GM03348 (cell line): Measurements from ENCODE around the gene PRXL2A.
A peak's percentile ranks its signal among the peaks of the same experiment; 100 is the strongest.

ENCODE experiments used
- DNase-seq: peaks from one replicate; pipeline ENCODE4 v3.0.0; 2012; ENCODE audit warnings: low spot score

The PRXL2A gene

GRCh38 chr10:80461208-80462183 is 53.1 kb downstream of the PRXL2A start:
- peak; percentile 59 for DNase-seq

DNA sequence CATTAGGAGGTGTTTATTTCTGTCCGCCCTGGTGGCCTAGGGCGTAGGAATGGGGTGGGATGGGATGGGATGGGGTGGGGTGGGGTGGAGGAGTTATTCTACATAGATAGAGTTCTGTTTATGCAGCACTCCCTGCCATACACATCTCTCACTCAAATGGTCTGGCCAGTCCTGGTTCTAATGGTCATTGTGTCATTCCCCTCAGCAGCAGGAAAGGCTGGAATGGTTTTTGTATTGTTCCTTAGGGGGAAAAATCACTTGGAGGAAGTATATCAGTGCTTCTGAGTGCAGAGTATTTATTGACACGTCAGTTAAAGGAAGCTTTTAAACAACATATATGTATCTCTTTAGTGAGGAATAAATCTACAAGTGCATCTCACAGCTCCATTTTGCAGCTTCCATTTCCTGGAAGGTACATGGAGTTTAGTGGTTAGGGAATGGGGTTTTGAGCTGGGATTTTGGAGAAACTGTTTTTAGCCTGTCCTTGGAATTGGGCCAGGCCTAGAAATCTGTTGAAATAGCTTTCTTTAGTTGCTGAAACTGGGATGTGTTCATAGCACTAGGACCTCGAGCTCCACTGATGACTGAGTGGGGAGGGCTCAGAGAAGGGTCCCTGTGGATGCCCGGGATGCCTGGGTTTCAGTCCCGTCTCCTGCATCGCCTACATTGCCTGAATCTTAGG is 54.1 kb downstream of the PRXL2A start:
- peak; percentile 63 for DNase-seq

GRCh38 chr10:80462981-80463741 is 54.8 kb downstream of the PRXL2A start:
- DNase-seq, result peak; percentile 54

DNA sequence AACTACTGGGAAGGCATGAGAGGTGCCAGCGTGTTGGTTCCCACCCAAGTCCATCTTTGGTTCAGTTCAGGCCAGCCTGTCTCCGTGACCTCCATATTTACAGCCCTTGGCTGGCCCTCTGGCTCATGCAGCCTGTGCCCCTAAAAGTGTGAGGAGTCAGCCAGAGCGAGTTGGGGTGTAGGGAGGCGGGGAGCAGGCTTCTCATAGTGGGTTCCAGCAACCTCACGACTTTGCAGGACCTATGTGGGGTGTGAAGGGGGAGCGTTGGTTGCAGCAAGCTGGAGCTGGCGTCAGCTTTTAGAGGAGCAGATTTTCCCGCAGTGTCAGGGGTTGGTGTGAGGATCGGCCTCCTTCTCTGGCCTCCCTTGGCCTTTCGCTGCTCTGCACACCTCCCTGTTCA is 55.5 kb downstream of the PRXL2A start:
- no peak for DNase-seq

GRCh38 chr10:80464557-80465450 is 56.5 kb downstream of the PRXL2A start:
- peak; percentile 46 for DNase-seq

GRCh38 chr10:80465451-80465835 is 57.1 kb downstream of the PRXL2A start:
- DNase-seq, result no peak

DNA sequence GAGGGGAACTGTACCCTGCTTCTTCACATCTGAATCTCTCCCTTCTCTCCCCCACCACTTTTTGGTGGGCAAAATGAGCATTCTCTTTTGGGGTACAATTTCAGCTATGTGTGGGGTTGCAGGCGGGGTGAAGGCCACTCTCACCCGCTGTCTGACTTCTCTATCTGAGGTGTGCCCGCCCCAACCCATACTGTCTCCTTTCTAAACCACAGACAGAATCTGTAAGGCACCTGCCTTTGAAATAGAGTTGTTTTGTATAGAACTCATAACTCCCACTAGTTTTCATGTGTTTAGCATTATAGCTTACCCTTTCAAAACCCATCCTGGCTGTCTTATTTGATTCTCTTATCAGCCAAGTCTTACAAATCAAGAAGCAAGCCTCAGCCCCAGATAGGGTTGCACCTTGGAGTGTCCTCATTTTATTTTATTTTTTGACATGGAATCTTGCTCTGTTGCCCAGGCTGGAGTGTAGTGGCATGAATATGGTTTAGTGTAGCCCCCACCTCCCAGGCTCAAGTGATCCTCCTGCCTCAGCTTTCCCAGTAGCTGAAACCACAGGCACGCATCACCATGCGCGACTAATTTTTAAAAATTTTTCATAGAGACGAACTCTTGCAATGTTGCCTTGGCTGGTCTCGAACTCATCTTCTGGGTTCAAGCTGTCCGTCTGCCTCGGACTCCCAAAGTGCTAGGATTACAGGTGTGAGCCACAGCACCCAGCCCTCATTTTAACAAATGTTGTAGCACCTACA is 57.7 kb downstream of the PRXL2A start:
- no peak for DNase-seq

DNA sequence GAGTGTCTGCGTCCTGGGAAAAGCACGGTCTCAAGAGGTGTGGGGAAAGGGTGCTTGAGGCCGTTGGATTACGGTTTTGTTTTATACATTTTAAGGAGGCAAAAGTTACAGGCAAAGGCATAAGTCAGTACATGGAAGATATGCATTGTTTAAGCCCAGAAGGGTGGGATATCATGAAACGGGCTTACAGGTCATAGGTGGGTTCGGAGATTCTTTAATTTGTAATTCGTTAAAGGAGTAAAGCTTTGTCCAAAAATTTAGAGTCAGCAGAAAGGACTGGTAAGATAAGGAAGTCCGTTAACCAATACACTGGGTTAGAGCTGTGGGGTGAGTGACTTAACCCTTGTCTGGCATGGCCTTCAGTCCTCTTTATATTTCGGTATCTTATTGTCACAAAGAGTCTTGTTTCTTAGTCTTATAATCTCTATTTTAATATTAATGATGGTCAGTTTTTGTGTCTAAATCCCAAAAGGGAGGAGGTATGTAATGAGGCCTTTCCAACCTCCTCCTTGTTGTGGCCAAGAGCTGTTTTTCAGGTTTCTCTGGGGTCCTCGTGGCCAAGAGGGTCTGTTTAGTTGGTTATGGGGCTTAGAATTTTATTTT is 58.5 kb downstream of the PRXL2A start:
- DNase-seq, result no peak

DNA sequence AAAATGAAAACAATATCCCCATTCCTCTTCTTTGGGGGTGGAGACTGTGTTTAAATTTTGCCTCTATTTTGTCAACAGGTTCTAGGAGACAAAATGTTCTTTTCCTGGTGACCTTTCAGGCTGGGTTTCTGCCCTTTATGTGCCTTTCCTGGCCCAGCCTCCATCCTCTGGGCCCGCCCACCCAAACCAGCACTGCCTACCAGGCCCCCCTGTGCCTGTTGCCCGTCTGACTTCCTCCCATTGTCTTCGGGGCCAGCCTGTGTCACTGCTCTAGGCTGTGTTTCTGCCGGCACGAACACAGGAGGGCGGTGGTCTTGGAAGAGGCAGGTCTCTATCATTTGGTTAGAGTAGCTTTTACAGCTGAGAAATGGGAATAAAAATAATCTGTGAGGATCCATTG is 59.7 kb downstream of the PRXL2A start:
- DNase-seq, result no peak

DNA sequence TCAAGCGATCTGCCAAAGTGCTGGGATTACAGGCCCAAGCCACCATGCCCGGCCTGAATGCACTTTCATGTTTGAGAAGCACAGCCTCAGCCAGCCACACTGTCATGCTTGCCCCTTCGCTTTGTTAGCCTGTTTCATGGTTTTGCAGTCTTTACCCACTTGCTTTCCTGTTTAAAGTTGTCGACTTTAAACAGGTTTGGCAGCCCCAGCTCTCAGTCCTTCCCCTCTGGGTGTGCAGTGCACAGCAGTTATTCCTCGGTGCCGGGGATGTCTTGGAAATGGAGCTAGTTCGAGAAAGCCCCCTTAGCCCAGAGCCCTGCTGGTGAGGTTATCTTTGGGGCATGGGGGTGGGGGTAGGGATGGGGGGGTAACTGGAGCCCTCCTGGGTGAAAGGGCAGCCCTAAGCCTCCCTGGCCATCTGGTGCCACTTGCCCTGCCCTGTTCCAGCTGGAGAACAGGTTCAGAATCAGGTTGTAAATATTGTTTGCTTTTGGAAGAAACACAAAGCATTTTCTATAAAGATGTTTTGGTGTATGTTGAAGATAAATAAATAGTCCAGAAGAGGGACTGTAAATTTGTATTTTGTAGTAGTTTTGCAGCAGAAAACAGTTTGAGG is 60.6 kb downstream of the PRXL2A start:
- no peak for DNase-seq

DNA sequence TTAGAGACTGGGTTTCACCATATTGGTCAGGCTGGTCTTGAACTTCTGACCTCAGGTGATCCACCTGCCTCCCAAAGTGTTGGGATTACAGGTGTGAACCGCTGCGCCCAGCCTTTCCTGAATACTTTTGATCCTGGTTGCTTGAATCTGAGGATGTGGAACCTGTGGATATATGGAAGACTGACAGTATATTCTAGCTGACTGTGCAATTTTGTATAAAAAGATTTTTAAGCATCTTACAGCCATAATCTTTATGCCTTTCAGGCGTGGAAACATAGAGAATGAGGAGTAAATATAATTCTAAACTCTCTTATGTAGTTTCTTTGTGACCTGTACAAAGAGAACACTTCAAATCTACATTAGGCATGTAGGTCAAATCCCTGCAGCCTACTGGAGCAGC is 61.9 kb downstream of the PRXL2A start:
- DNase-seq, result no peak

DNA sequence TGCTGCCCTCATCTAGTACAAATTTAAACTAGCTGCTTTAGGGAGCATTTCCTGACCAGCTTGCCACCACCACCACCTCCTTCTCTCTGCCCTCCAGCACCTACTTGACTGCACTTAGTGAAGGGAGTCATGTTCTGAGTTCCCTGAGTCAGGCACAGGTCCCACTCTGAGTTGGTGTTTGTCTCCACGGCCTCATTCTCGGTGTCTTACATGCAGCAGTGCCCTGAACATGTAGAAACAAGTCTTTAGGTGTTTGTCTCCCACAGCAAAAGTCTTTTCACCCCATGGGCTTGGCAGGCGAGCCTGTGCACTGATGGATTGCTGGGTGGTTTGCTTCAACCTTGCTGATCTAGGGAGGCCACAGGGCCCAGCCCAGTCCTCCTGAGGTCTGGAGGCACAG is 62.6 kb downstream of the PRXL2A start:
- no peak for DNase-seq

DNA sequence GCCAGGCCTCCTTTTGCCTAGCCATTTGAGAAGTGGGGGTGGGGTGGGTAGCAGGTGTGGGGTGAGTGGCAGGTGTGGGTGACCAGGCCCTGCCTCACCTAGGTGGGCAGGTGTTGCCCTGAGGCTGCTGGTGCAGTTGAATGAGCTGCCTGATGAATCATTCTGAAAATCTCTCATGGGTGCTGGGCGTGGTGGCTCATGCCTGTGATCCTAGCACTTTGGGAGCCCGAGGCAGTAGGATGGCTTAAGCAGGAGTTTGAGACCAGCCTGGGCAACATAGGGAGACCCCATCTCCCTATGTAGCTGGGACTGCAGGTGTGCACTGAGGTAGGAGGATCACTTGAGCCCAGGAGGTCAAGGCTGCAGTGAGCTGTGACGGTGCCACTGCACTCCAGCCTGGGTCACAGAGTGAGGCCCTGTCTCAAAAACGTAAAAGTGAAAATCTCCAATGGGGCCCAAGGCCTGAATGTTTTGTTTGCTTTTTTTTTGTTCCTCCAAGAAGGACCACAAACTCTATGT is 63.4 kb downstream of the PRXL2A start:
- DNase-seq, result no peak

- peak; percentile 42 for DNase-seq
Observed at GRCh38 chr10:80472234-80473095, 64.1 kb downstream of the PRXL2A start.

DNA sequence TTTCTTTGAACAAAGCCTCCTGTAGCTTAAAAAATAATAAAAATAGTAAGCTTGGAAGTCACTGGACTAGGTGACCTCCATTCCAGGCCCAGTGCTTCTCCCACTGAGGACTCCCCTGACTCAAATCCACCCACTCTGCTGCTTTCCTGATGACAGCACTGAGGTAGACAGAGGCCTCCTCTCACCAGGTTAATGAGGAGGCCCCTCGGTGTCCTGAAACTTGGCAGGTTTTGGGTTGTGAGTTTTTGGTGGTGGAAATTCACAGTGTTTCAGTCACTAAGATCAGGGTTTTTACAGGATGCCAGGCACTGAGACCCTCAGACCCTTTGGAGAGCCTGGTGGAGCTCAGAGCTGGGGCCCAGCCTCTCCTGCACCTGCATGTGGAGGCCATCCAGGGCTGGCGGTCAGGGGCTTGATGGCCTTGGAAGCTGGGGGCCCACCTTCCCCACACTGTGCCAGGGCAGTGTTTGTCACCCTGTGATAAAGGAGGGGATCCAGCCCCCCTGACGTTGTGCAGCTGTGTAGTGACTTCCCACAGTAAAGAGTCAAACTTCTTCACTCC is 64.8 kb downstream of the PRXL2A start:
- no peak for DNase-seq

DNA sequence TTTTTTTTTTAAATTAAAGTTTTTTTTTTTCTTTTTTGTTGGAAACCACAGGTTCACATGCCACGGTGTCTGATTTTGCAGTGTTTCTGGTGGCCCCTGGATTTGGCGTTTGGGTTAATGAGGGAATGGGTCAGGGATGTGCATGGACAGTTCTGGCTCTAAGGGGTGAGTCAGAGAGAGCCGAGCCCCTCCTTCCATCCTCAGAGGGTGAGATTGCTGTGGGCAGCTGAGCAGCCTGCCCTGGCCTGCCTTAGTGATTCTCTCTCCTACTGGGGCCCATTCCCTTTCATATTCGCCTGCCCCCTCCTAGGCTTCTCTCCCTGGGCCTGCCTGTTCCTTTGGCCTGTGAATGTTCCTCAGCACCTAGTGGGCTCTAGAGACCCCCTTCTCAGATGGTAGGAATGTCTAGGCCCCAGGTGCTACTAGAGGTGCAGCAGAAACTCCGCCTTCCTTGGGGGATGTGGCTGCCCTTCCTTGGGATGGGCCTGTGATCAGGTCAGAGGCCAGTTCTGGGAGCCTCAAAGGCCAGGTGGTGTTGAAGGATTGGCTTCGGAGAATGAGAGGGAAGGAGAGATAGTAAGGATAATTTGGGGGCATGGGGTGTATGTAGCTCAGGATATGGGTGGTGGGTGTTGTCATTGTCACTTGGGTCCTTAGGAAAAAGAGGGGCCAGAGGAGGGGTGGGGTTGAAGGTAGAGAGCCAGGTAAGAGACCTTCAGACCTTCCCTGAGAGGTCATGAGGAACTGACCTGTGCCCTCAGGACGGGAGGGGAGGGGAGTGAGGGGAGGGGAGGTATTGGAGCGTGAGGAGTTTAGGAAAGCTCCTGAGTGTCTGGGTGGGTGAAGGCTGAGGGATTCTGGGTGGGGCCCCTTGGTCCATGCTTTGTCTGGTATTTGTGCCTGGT is 65.6 kb downstream of the PRXL2A start:
- DNase-seq, result no peak

GRCh38 chr10:80474597-80474910 is 66.2 kb downstream of the PRXL2A start:
- no peak for DNase-seq
